Activated naive CD8-positive, alpha-beta T cell treated with anti-CD3 and anti-CD28 coated beads for 36 hours (primary cell): ENCODE results near the gene DNAH1. TPM values are rescaled to one million over a fixed set of nuclear protein-coding genes. Genes with fewer than 3 reads are reported as not detected.

Experiments used
- DNase-seq: peaks from one replicate; pipeline ENCODE4 v3.0.0; 2021
- H3K27ac Mint-ChIP-seq: one replicate; pipeline ENCODE4 v1.8.0; 2022; ENCODE audit warnings: mild to moderate bottlenecking, moderate library complexity, mixed read lengths
- H3K27me3 Mint-ChIP-seq: one replicate; pipeline ENCODE4 v1.8.0; 2022; ENCODE audit warnings: mild to moderate bottlenecking, mixed read lengths
- H3K36me3 Mint-ChIP-seq: one replicate; pipeline ENCODE4 v1.8.0; 2021; ENCODE audit warnings: mild to moderate bottlenecking, mixed read lengths
- H3K4me1 Mint-ChIP-seq: one replicate; pipeline ENCODE4 v1.8.0; 2021; ENCODE audit warnings: mixed read lengths
- H3K4me3 Mint-ChIP-seq: one replicate; pipeline ENCODE4 v1.8.0; 2022; ENCODE audit warnings: mild to moderate bottlenecking, moderate library complexity, mixed read lengths
- H3K9me3 Mint-ChIP-seq: one replicate; pipeline ENCODE4 v1.8.0; 2022; ENCODE audit warnings: mixed read lengths
- total RNA-seq, 2 experiments: library from RNA; stranded (reverse); gene quantifications; one replicate each; pipeline ENCODE4 v1.2.3, GENCODE V29; 2021

Gene DNAH1
- total RNA-seq, 2 experiments from 2014 or later: 2.6 to 3.7 TPM

- Mint-ChIP-seq H3K9me3 (no peaks in the 10 kb centered on the region), H3K4me3 (no peak overlapping the region), H3K27me3 (no peaks in the 10 kb centered on the region), H3K36me3 (peaks cover 11% of the 10 kb centered on the region), H3K4me1 (no peaks in the 10 kb centered on the region), H3K27ac (no peak overlapping the region)
- no peak for DNase-seq
Measured at GRCh38 chr3:52392216-52392930, 76.3 kb downstream of the DNAH1 start.

- DNase-seq: no peak
- Mint-ChIP-seq H3K9me3 (no peaks in the 10 kb centered on the region), H3K27ac (no peak overlapping the region), H3K27me3 (no peaks in the 10 kb centered on the region), H3K4me3 (no peak overlapping the region), H3K4me1 (no peaks in the 10 kb centered on the region), H3K36me3 (peaks cover 11% of the 10 kb centered on the region)
Measured at GRCh38 chr3:52393131-52393807, 77.2 kb downstream of the DNAH1 start.

GRCh38 chr3:52393959-52394670, 78.0 kb downstream of the DNAH1 start:
- DNase-seq: no peak
- peaks cover 11% of the 10 kb centered on the region for H3K36me3 Mint-ChIP-seq
- H3K4me1 Mint-ChIP-seq: no peaks in the 10 kb centered on the region
- H3K9me3 Mint-ChIP-seq: no peaks in the 10 kb centered on the region
- no peak overlapping the region for H3K4me3 Mint-ChIP-seq
- H3K27me3 Mint-ChIP-seq: no peaks in the 10 kb centered on the region
- no peak overlapping the region for H3K27ac Mint-ChIP-seq

- H3K4me1 Mint-ChIP-seq: no peaks in the 10 kb centered on the region
- no peak overlapping the region for H3K4me3 Mint-ChIP-seq
- no peaks in the 10 kb centered on the region for H3K27me3 Mint-ChIP-seq
- no peak for DNase-seq
- H3K27ac Mint-ChIP-seq: no peak overlapping the region
- H3K9me3 Mint-ChIP-seq: no peaks in the 10 kb centered on the region
- peaks cover 11% of the 10 kb centered on the region for H3K36me3 Mint-ChIP-seq
Measured at GRCh38 chr3:52394751-52395502, 78.8 kb downstream of the DNAH1 start.

- Mint-ChIP-seq H3K4me1 (no peaks in the 10 kb centered on the region), H3K27me3 (no peaks in the 10 kb centered on the region), H3K4me3 (no peak overlapping the region), H3K36me3 (peaks cover 9% of the 10 kb centered on the region), H3K27ac (no peak overlapping the region), H3K9me3 (no peaks in the 10 kb centered on the region)
- DNase-seq: no peak
Measured at GRCh38 chr3:52395503-52395865, 79.4 kb downstream of the DNAH1 start.

- Mint-ChIP-seq H3K36me3 (peaks cover 9% of the 10 kb centered on the region), H3K4me3 (no peak overlapping the region), H3K4me1 (no peaks in the 10 kb centered on the region), H3K27ac (no peak overlapping the region), H3K27me3 (no peaks in the 10 kb centered on the region), H3K9me3 (no peaks in the 10 kb centered on the region)
- no peak for DNase-seq
Measured at GRCh38 chr3:52396011-52396906, 80.1 kb downstream of the DNAH1 start.

- no peaks in the 10 kb centered on the region for H3K4me1 Mint-ChIP-seq
- H3K4me3 Mint-ChIP-seq: no peak overlapping the region
- no peak overlapping the region for H3K27ac Mint-ChIP-seq
- no peaks in the 10 kb centered on the region for H3K9me3 Mint-ChIP-seq
- peaks cover 6% of the 10 kb centered on the region for H3K36me3 Mint-ChIP-seq
- H3K27me3 Mint-ChIP-seq: no peaks in the 10 kb centered on the region
- no peak for DNase-seq
Measured at GRCh38 chr3:52396907-52397591, 80.9 kb downstream of the DNAH1 start.

GRCh38 chr3:52397676-52398399, 81.7 kb downstream of the DNAH1 start:
- Mint-ChIP-seq H3K36me3 (peaks cover 5% of the 10 kb centered on the region), H3K9me3 (no peaks in the 10 kb centered on the region), H3K4me1 (no peaks in the 10 kb centered on the region), H3K4me3 (no peak overlapping the region), H3K27ac (no peak overlapping the region), H3K27me3 (no peaks in the 10 kb centered on the region)
- no peak for DNase-seq

- Mint-ChIP-seq H3K4me3 (no peak overlapping the region), H3K27me3 (no peaks in the 10 kb centered on the region), H3K9me3 (no peaks in the 10 kb centered on the region), H3K4me1 (no peaks in the 10 kb centered on the region), H3K27ac (no peak overlapping the region), H3K36me3 (no peaks in the 10 kb centered on the region)
- no peak for DNase-seq
Measured at GRCh38 chr3:52398670-52399081, 82.6 kb downstream of the DNAH1 start.

- Mint-ChIP-seq H3K36me3 (peaks cover 3% of the 10 kb centered on the region), H3K4me1 (no peaks in the 10 kb centered on the region), H3K4me3 (no peak overlapping the region), H3K9me3 (no peaks in the 10 kb centered on the region), H3K27me3 (no peaks in the 10 kb centered on the region), H3K27ac (no peak overlapping the region)
- DNase-seq: no peak
Measured at GRCh38 chr3:52399131-52399530, 83.0 kb downstream of the DNAH1 start.

GRCh38 chr3:52399593-52399992, 83.5 kb downstream of the DNAH1 start:
- DNase-seq: no peak
- Mint-ChIP-seq H3K36me3 (peaks cover 3% of the 10 kb centered on the region), H3K27me3 (no peaks in the 10 kb centered on the region), H3K4me1 (no peaks in the 10 kb centered on the region), H3K27ac (no peak overlapping the region), H3K9me3 (no peaks in the 10 kb centered on the region), H3K4me3 (no peak overlapping the region)

GRCh38 chr3:52400275-52400793, 84.2 kb downstream of the DNAH1 start:
- Mint-ChIP-seq H3K27me3 (no peaks in the 10 kb centered on the region), H3K4me1 (no peaks in the 10 kb centered on the region), H3K27ac (no peak overlapping the region), H3K4me3 (no peak overlapping the region), H3K36me3 (peaks cover 3% of the 10 kb centered on the region), H3K9me3 (no peaks in the 10 kb centered on the region)
- no peak for DNase-seq

GRCh38 chr3:52401021-52401420, 84.9 kb downstream of the DNAH1 start:
- Mint-ChIP-seq H3K4me3 (no peak overlapping the region), H3K9me3 (no peaks in the 10 kb centered on the region), H3K27me3 (no peaks in the 10 kb centered on the region), H3K4me1 (no peaks in the 10 kb centered on the region), H3K27ac (no peak overlapping the region), H3K36me3 (peaks cover 3% of the 10 kb centered on the region)
- DNase-seq: no peak
